Prostate gland (tissue), 2 donors: ENCODE measurements around the gene TNIP1. TPM values are rescaled to one million over a fixed set of nuclear protein-coding genes. Genes with fewer than 3 reads are reported as not detected.
A peak's percentile ranks its signal among the peaks of the same experiment; 100 is the strongest.

Experiments used
- DNase-seq: peaks from one replicate; pipeline ENCODE4 v3.0.0-alpha.2; 2019; ENCODE audit warnings: low spot score
- H3K27ac ChIP-seq, 2 donors: fragments of 200-600 bp; sonication (generic); 2 replicates each; pipeline ENCODE4 v1.5.1; 2017 to 2019
- H3K27me3 ChIP-seq: fragments of 200-600 bp; sonication (generic); replicated peaks from 2 replicates; pipeline ENCODE4 v1.5.1; 2019; ENCODE audit not compliant: insufficient read depth
- H3K36me3 ChIP-seq, 2 donors: fragments of 200-600 bp; sonication (generic); 1 replicate in 1 of 2; 2 replicates in 1 of 2; pipeline versions ENCODE4 v1.5.1 to v1.8.1; 2017 to 2019
- H3K4me1 ChIP-seq: fragments of 200-600 bp; sonication (generic); replicated peaks from 2 replicates; pipeline ENCODE4 v1.5.1; 2019
- H3K4me3 ChIP-seq, 2 donors: fragments of 200-600 bp; sonication (generic); 2 replicates each; pipeline ENCODE4 v1.5.1; 2017 to 2019
- H3K9me3 ChIP-seq: fragments of 200-600 bp; sonication (generic); 2 replicates; pipeline ENCODE4 v1.5.1; 2017
- POLR2A ChIP-seq: fragments of 450-650 bp; IDR thresholded peaks from one replicate; pipeline ENCODE4 v1.6.1; 2016; ENCODE audit warnings: antibody characterized with exemption, mild to moderate bottlenecking
- POLR2AphosphoS5 ChIP-seq: sonication (generic); formaldehyde crosslinking; IDR thresholded peaks from one replicate; pipeline ENCODE4 v1.6.1; 2017; ENCODE audit warnings: antibody characterized with exemption
- WGBS: methylation state at CpG from one replicate; pipeline ENCODE4 v1.1.5; 2018; 5-methylcytosine and 5-hydroxymethylcytosine counted together
- intact Hi-C: fragments of 100-400 bp; cut with DNase I; formaldehyde crosslinking; loops from one replicate; pipeline ENCODE4 v1.14.2; 2022
- total RNA-seq, 2 donors: library from RNA; depleted of rRNA; stranded (reverse); fragments of >200 nt; gene quantifications; one replicate each; pipeline ENCODE4 v1.1.0, GENCODE V29; 2016
- TF ChIP-seq, protein P1 (sequence below), 4 experiments: fragments of 200-600 bp in 2 of 4; fragments of 450-650 bp in 2 of 4; sonication (generic) in 2 of 4; IDR thresholded peaks; 1 replicate in 3 of 4; 2 replicates in 1 of 4; pipeline ENCODE4 v1.5.1; 2016 to 2019; ENCODE audit warnings: antibody characterized with exemption in 4 of 4, mild to moderate bottlenecking in 2 of 4, moderate library complexity in 2 of 4

The TNIP1 gene
- total RNA-seq, 2 donors from 2014 or later = 61.9 to 81.6 TPM

GRCh38 chr5:151016700-151017099 lies 64.1 kb downstream of the TNIP1 start:
- Histone ChIP-seq H3K4me1 (peaks cover 6% of the 10 kb centered on the region), H3K4me3 (no peak overlapping the region), H3K36me3 (no peaks in the 10 kb centered on the region), H3K27me3 (no peaks in the 10 kb centered on the region), H3K27ac (peak overlapping the region in 1 of 2 donors; percentile 24), H3K9me3 (no peaks in the 10 kb centered on the region)
- intact Hi-C loops = no loop called here
- TF ChIP-seq, protein P1, sequence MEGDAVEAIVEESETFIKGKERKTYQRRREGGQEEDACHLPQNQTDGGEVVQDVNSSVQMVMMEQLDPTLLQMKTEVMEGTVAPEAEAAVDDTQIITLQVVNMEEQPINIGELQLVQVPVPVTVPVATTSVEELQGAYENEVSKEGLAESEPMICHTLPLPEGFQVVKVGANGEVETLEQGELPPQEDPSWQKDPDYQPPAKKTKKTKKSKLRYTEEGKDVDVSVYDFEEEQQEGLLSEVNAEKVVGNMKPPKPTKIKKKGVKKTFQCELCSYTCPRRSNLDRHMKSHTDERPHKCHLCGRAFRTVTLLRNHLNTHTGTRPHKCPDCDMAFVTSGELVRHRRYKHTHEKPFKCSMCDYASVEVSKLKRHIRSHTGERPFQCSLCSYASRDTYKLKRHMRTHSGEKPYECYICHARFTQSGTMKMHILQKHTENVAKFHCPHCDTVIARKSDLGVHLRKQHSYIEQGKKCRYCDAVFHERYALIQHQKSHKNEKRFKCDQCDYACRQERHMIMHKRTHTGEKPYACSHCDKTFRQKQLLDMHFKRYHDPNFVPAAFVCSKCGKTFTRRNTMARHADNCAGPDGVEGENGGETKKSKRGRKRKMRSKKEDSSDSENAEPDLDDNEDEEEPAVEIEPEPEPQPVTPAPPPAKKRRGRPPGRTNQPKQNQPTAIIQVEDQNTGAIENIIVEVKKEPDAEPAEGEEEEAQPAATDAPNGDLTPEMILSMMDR (IDR thresholded peaks at IDR 0.05) = no peak
- peak; percentile 67 for TF ChIP-seq POLR2AphosphoS5
- 44% methylated on average over 5 of the region's 5 CpGs for WGBS
- DNase-seq = peak; percentile 42

DNA sequence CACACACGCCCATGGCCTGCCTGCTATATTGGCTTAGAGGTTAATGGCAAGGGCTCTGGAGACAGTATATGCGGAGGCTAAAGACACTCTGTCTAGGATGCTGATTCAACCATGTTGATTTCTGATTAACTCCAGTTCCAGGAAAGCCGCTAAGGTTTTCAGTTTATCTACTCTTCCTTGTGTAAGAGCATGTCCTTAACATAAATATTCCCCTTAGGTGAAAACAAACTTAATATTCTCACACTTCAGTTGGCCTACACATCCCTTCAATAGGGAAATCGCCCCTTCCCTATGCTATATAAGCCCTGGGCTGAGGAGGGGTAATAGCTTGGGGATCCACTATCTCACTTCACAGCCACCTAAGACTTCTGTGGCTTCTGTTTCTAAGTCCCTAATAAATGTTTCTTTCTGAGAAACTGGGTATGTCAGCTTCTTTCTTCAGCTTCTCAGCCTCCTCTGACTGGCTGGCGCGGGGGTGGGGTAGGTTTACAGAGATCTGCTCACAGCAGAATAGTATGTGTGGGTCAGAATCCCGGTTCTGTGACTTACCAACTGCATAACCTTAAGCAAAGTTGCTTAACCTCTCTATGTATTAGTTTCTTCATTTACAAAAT lies 64.8 kb downstream of the TNIP1 start:
- Histone ChIP-seq H3K4me3 (no peak overlapping the region), H3K4me1 (peaks cover 6% of the 10 kb centered on the region), H3K36me3 (no peaks in the 10 kb centered on the region), H3K27ac (peak overlapping the region; percentile 24 to 64), H3K27me3 (no peaks in the 10 kb centered on the region), H3K9me3 (no peaks in the 10 kb centered on the region)
- intact Hi-C loops = no loop called here
- 91% methylated on average over 7 of the region's 7 CpGs for WGBS
- TF ChIP-seq, protein P1 (IDR thresholded peaks at IDR 0.05) = no peak
- no peak for TF ChIP-seq POLR2AphosphoS5
- no peak for TF ChIP-seq POLR2A
- DNase-seq = no peak

DNA sequence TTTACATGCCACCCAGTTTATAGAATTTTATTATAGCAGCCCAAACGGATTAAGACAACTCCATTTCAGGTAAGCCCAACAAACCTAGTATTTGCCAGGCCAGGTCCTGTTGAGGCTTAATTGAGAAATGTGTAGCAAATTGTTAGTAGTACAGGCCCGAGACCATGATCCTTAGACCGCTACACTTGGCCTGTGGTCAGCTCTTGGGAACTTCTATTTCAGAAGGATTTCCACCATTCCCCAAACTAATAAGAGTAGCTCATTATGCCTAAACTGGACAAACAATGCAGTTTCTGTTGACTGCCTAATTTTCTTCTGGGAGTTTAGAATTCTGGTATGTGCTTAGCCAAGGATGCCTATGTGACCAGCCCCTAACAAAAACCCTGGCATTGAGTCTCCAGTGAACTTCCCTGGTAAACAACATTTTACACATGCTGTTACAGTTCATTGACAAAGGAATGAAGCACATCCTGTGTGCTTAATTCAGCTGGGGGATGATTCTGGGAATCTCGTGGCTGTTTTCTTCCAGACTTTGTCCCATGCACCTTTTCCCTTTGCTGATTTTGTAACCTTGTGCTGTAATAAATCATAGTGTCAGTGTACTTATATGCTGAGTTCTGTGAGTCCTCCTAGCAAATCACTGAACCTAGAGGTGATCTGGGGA lies 66.0 kb downstream of the TNIP1 start:
- peak; percentile 62 for DNase-seq
- intact Hi-C loops = no loop called here
- TF ChIP-seq, protein P1 (IDR thresholded peaks at IDR 0.05) = no peak
- TF ChIP-seq POLR2AphosphoS5 = peak; percentile 89
- no peaks in the 10 kb centered on the region for H3K36me3 ChIP-seq
- 59% methylated on average over 4 of the region's 4 CpGs for WGBS
- peaks cover 6% of the 10 kb centered on the region for H3K4me1 ChIP-seq
- no peaks in the 10 kb centered on the region for H3K27me3 ChIP-seq
- peak overlapping the region; percentile 54 to 64 for H3K27ac ChIP-seq
- H3K9me3 ChIP-seq = no peaks in the 10 kb centered on the region
- H3K4me3 ChIP-seq = no peak overlapping the region

GRCh38 chr5:151012862-151013261 lies 68.0 kb downstream of the TNIP1 start:
- no peak overlapping the region for H3K27ac ChIP-seq
- no peaks in the 10 kb centered on the region for H3K27me3 ChIP-seq
- TF ChIP-seq, protein P1 (IDR thresholded peaks at IDR 0.05) = no peak
- TF ChIP-seq POLR2AphosphoS5 (no peak), POLR2A (no peak)
- H3K4me1 ChIP-seq = peaks cover 6% of the 10 kb centered on the region
- no peaks in the 10 kb centered on the region for H3K9me3 ChIP-seq
- intact Hi-C loops = no loop called here
- H3K4me3 ChIP-seq = no peak overlapping the region
- DNase-seq = no peak
- 84% methylated on average over 6 of the region's 6 CpGs for WGBS
- H3K36me3 ChIP-seq = no peaks in the 10 kb centered on the region

DNA sequence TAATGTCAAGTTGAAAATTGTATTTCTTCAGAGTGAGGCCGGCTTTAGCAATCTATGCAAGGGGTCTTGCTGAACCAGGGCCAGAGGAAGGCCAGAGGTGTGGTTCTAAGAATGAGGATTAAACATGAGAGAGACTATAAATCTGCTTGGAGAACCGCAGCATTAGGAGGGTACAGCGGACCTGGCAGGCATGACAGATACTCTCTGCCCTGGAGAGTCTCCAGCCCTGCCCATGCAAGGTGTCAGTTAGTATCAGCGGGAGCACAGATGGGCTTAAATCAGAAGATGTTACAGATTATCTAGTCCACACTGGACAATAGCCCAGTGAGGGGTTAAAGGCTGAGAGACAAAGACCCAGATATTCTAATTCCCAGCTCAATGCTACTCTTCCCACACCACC lies 71.9 kb downstream of the TNIP1 start:
- TF ChIP-seq POLR2AphosphoS5 (no peak), POLR2A (no peak)
- TF ChIP-seq, protein P1 (IDR thresholded peaks at IDR 0.05) = no peak
- H3K9me3 ChIP-seq = no peaks in the 10 kb centered on the region

More for the DNA sequence above, 71.9 kb downstream of the TNIP1 start:
- Histone ChIP-seq H3K27ac (no peak overlapping the region), H3K4me3 (no peak overlapping the region), H3K4me1 (peaks cover 3% of the 10 kb centered on the region), H3K36me3 (no peaks in the 10 kb centered on the region), H3K27me3 (no peaks in the 10 kb centered on the region)
- intact Hi-C loops = loop anchor here (5.0 to 10.0 kb wide), 2 partner anchors 98 to 224 kb away; no protein-coding TSS in a partner anchor
- 85% methylated on average over 4 of the region's 4 CpGs for WGBS
- DNase-seq = no peak
